ENCODE data around the gene UXT. TPM values are rescaled to one million over a fixed set of nuclear protein-coding genes. Genes with fewer than 3 reads are reported as not detected.

Gene UXT
- total RNA-seq, 6 experiments from 2014 or later, result 40.2 to 53.5 (median 49.5) TPM

DNA sequence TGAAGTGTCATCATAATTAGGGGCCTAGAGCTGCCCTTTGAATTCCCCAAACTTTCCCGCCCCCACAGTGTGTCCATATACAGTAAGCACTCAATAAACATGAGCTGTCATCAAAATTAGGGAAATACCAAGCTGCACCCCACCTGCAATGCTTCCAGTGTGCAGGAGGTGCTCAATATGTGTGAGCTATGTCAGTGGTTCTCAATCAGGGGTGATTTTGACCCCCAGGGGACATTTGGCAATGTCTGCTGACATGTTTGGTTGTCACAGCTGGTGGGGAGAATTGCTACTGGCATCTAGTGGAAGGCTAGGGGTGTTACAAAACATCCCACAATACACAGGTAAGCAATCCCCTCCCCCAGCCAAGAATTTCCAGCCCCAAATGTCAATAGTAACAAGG, 30.0 kb downstream of the UXT start:
- Histone ChIP-seq H3K27ac (no peak overlapping the region), H3K9me3 (no peaks in the 10 kb centered on the region), H3K27me3 (no peaks in the 10 kb centered on the region), H3K36me3 (no peaks in the 10 kb centered on the region), H3K4me1 (no peaks in the 10 kb centered on the region), H3K4me3 (peak overlapping the region in 1 of 3 donors; percentile 10)
- WGBS (ENCODE audit: insufficient coverage, low coverage, low lambda C conversion rate, missing lambda C conversion rate), result no CpG with 5 or more reads among the region's 1 CpG
- no peak for TF ChIP-seq POLR2A (IDR thresholded peaks at IDR 0.05)
- TF ChIP-seq, protein P1, sequence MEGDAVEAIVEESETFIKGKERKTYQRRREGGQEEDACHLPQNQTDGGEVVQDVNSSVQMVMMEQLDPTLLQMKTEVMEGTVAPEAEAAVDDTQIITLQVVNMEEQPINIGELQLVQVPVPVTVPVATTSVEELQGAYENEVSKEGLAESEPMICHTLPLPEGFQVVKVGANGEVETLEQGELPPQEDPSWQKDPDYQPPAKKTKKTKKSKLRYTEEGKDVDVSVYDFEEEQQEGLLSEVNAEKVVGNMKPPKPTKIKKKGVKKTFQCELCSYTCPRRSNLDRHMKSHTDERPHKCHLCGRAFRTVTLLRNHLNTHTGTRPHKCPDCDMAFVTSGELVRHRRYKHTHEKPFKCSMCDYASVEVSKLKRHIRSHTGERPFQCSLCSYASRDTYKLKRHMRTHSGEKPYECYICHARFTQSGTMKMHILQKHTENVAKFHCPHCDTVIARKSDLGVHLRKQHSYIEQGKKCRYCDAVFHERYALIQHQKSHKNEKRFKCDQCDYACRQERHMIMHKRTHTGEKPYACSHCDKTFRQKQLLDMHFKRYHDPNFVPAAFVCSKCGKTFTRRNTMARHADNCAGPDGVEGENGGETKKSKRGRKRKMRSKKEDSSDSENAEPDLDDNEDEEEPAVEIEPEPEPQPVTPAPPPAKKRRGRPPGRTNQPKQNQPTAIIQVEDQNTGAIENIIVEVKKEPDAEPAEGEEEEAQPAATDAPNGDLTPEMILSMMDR (IDR thresholded peaks at IDR 0.05), result peak in 3 of 4 donors; percentile 15 to 28 (median 20)
- ATAC-seq (peak in 3 of 4 donors; percentile 25 to 34 (median 26)), DNase-seq (no peak)
- intact Hi-C loops (cut with DNase I), result no loop called here

GRCh38 chrX:47625365-47625764, 33.6 kb downstream of the UXT start:
- H3K9me3 ChIP-seq, result no peaks in the 10 kb centered on the region
- H3K36me3 ChIP-seq, result no peaks in the 10 kb centered on the region
- H3K27ac ChIP-seq, result no peak overlapping the region
- DNase-seq (no peak), ATAC-seq (no peak)
- no peak overlapping the region for H3K4me3 ChIP-seq
- no peaks in the 10 kb centered on the region for H3K4me1 ChIP-seq
- no peaks in the 10 kb centered on the region for H3K27me3 ChIP-seq
- no CpG with 5 or more reads among the region's 2 CpGs for WGBS (ENCODE audit: insufficient coverage, low coverage, low lambda C conversion rate, missing lambda C conversion rate)
- TF ChIP-seq, protein P1 (IDR thresholded peaks at IDR 0.05), result no peak
- TF ChIP-seq POLR2A (IDR thresholded peaks at IDR 0.05), result no peak
- intact Hi-C loops (cut with DNase I), result no loop called here

DNA sequence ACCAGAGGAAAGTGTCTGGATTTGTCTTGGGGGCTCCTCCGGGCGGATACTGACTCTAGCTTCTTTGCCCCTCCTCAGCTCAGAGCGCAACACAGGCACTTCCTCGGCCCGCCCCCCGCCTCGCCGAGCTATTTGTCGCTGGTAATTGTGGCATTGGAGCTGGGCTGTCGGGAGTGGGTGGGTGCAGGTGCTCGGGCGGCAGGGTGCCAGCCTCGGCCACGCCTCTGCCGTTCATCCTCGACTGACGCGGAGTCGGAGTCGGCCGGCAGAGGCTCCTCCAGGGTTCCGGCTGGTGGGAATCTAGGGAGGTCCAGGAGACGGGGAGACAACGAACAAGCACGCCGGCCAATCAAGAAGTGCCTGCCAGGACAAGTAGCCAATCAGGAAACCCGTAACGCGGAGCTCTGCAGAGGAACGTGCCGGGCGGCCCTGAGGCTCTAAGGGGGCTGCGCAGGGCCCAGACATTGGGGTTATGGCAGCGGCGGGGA, 35.4 kb downstream of the UXT start:
- Histone ChIP-seq H3K36me3 (no peaks in the 10 kb centered on the region), H3K4me1 (no peaks in the 10 kb centered on the region), H3K27me3 (no peaks in the 10 kb centered on the region), H3K4me3 (no peak overlapping the region), H3K9me3 (no peaks in the 10 kb centered on the region), H3K27ac (no peak overlapping the region)
- intact Hi-C loops (cut with DNase I), result no loop called here
- ATAC-seq (peak; percentile 34 to 49 (median 46)), DNase-seq (peak in 2 of 3 donors; percentile 38 to 58)
- WGBS (ENCODE audit: insufficient coverage, low coverage, low lambda C conversion rate, missing lambda C conversion rate), result 31% methylated on average over 23 of the region's 35 CpGs
- no peak for TF ChIP-seq POLR2A (IDR thresholded peaks at IDR 0.05)
- TF ChIP-seq, protein P1 (IDR thresholded peaks at IDR 0.05), result no peak

DNA sequence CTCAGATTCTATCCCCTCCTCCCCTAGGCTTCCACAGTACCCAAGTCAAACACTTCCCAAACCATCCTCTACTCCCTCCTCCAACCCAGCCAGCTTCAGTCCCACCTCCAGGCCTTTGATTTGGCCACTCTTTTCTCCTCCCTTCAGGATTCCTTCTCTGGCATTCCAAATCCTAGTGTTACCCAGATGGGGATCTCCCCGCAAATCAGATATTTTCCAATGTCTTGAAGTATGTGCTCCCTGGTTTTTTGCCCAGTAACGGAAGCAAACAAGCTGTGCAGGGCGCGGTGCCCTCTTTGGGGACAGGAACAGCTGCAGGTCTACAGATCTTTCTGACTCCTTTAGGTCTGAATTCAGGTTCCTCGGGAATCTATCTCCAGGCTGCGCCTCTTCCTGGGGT, 37.1 kb downstream of the UXT start:
- no peaks in the 10 kb centered on the region for H3K9me3 ChIP-seq
- intact Hi-C loops (cut with DNase I), result no loop called here
- 72% methylated on average over 6 of the region's 6 CpGs for WGBS (ENCODE audit: insufficient coverage, low coverage, low lambda C conversion rate, missing lambda C conversion rate)
- TF ChIP-seq POLR2A (IDR thresholded peaks at IDR 0.05), result no peak
- TF ChIP-seq, protein P1 (IDR thresholded peaks at IDR 0.05), result no peak
- ATAC-seq, result no peak
- DNase-seq, result no peak
- H3K27ac ChIP-seq, result no peak overlapping the region
- no peaks in the 10 kb centered on the region for H3K4me1 ChIP-seq
- H3K36me3 ChIP-seq, result no peaks in the 10 kb centered on the region
- no peak overlapping the region for H3K4me3 ChIP-seq
- no peaks in the 10 kb centered on the region for H3K27me3 ChIP-seq

DNA sequence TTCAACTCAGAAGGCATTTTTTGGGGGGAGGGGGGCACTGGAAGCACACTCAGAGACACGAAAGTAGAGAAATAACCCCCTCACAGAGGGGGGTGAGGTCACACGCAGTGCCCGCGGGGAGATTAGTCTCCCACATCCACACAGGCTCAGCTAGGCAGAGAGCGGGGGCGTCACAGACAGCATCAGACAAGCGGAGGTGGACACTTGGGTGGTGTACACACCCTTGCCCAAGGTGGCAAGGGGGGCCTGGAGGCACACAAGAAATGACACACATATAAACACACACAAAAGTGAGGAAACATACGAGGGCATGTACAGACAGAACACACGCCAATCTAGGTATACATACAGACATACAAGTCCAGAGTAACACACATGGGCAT, 38.7 kb downstream of the UXT start:
- no peak for ATAC-seq
- Histone ChIP-seq H3K4me3 (no peak overlapping the region), H3K9me3 (no peaks in the 10 kb centered on the region), H3K4me1 (no peaks in the 10 kb centered on the region), H3K27ac (no peak overlapping the region), H3K36me3 (no peaks in the 10 kb centered on the region), H3K27me3 (no peaks in the 10 kb centered on the region)
- intact Hi-C loops (cut with DNase I), result no loop called here
- WGBS (ENCODE audit: insufficient coverage, low coverage, low lambda C conversion rate, missing lambda C conversion rate), result 63% methylated on average over 7 of the region's 9 CpGs
- DNase-seq, result no peak
- no peak for TF ChIP-seq POLR2A (IDR thresholded peaks at IDR 0.05)
- TF ChIP-seq, protein P1 (IDR thresholded peaks at IDR 0.05), result no peak

Data from right lobe of liver (tissue), 6 donors.